Gastrocnemius medialis (tissue), 4 donors: Measurements from ENCODE around the gene SOCS3. TPM values are rescaled to one million over a fixed set of nuclear protein-coding genes. Genes with fewer than 3 reads are reported as not detected.

Experiments used
- ATAC-seq, 2 donors: fragments of 150-250 bp; one replicate each; pipeline ENCODE4 v1.9.1; 2016
- DNase-seq, 2 donors: peaks; one replicate each; pipeline ENCODE4 v3.0.0-alpha.2; 2019
- H3K27ac ChIP-seq, 4 donors: fragments of 200-600 bp; sonication (generic); 1 replicate in 1 of 4; 2 replicates in 3 of 4; pipeline ENCODE4 v1.5.1; 2016 to 2018; ENCODE audit warnings: mild to moderate bottlenecking in 2 of 4, moderate library complexity in 1 of 4
- H3K27me3 ChIP-seq, 3 donors: fragments of 200-600 bp; sonication (generic) in 2 of 3; 1 replicate in 1 of 3; 2 replicates in 2 of 3; pipeline versions ENCODE4 v1.5.1 to v1.6.0; 2016 to 2019; ENCODE audit warnings: mild to moderate bottlenecking in 1 of 3, moderate library complexity in 1 of 3
- H3K36me3 ChIP-seq, 2 donors: fragments of 200-600 bp; sonication (generic) in 1 of 2; one replicate each; pipeline ENCODE4 v1.5.1; 2017 to 2018
- H3K4me1 ChIP-seq, 2 donors: fragments of 200-600 bp; sonication (generic) in 1 of 2; one replicate each; pipeline ENCODE4 v1.5.1; 2016 to 2017; ENCODE audit warnings: mild to moderate bottlenecking in 2 of 2
- H3K4me3 ChIP-seq, 4 donors: fragments of 200-600 bp; sonication (generic) in 3 of 4; 1 replicate in 1 of 4; 2 replicates in 3 of 4; pipeline ENCODE4 v1.5.1; 2016 to 2019; ENCODE audit warnings: mild to moderate bottlenecking in 2 of 4
- H3K9me3 ChIP-seq, 3 donors: fragments of 200-600 bp; sonication (generic) in 2 of 3; 1 replicate in 1 of 3; 2 replicates in 2 of 3; pipeline ENCODE4 v1.5.1; 2016 to 2019
- POLR2A ChIP-seq, 2 donors: fragments of 450-650 bp; IDR thresholded peaks; one replicate each; pipeline ENCODE4 v1.6.1; 2017; ENCODE audit warnings: antibody characterized with exemption in 2 of 2, mild to moderate bottlenecking in 2 of 2, moderate library complexity in 2 of 2
- in situ Hi-C, 4 donors: fragments of 200-750 bp; cut with MboI; loops; one replicate each; pipeline versions ENCODE4 v1.15.0 to v1.8.0; 2017; ENCODE audit warnings: low sequenced_read_pairs in 4 of 4
- intact Hi-C: fragments of 100-400 bp; cut with DNase I; formaldehyde crosslinking; loops from one replicate; pipeline ENCODE4 v1.15.1; 2023; ENCODE audit warnings: low total_unique reads
- total RNA-seq, 4 donors: library from RNA; depleted of rRNA; stranded (reverse); fragments of >200 nt; gene quantifications; one replicate each; pipeline versions ENCODE4 v1.1.0 to v1.2.3, GENCODE V29; 2016
- TF ChIP-seq, protein P1 (sequence below), 5 experiments: fragments of 450-650 bp in 3 of 5; fragments of 200-600 bp in 2 of 5; sonication (generic) in 2 of 5; IDR thresholded peaks in 4 of 5; conservative IDR thresholded peaks in 1 of 5; 1 replicate in 4 of 5; 2 replicates in 1 of 5; pipeline ENCODE4 v1.5.1; 2016 to 2019; ENCODE audit warnings: antibody characterized with exemption in 5 of 5, mild to moderate bottlenecking in 3 of 5, moderate library complexity in 3 of 5

SOCS3 gene
- total RNA-seq, 4 donors from 2014 or later = 4.5 to 44.2 (median 16.4) TPM

DNA sequence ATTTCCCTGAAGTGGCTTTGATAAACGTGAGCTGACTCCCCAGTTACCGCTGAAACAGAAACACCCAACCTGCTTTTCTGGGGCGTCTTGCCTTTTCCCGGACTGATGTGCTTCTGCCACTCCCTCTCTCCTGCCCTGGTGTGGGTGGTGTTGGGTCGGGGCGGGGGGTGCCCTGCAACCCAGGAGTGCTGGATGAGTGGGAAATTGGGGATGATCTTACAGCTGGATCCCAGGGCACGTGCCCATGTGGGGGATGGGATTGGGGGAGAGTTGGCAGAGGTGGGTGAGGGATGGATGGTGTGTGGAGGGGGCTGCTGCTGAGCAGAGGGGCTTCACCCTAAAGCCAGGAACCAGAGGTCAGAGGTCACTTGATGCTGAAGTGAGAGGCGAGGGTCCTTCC, 47.0 kb upstream of the SOCS3 start:
- no peak for ATAC-seq
- DNase-seq = no peak
- intact Hi-C loops (no loop called here), in situ Hi-C loops (no loop called here)
- peak overlapping the region in 3 of 4 donors; percentile 74 to 98 (median 95) for H3K27ac ChIP-seq
- no peak overlapping the region for H3K4me3 ChIP-seq
- H3K27me3 ChIP-seq = no peaks in the 10 kb centered on the region
- H3K4me1 ChIP-seq = peaks cover 57 to 58% of the 10 kb centered on the region in 2 donors
- peaks cover 0 to 30% of the 10 kb centered on the region in 2 donors for H3K36me3 ChIP-seq
- TF ChIP-seq, protein P1, sequence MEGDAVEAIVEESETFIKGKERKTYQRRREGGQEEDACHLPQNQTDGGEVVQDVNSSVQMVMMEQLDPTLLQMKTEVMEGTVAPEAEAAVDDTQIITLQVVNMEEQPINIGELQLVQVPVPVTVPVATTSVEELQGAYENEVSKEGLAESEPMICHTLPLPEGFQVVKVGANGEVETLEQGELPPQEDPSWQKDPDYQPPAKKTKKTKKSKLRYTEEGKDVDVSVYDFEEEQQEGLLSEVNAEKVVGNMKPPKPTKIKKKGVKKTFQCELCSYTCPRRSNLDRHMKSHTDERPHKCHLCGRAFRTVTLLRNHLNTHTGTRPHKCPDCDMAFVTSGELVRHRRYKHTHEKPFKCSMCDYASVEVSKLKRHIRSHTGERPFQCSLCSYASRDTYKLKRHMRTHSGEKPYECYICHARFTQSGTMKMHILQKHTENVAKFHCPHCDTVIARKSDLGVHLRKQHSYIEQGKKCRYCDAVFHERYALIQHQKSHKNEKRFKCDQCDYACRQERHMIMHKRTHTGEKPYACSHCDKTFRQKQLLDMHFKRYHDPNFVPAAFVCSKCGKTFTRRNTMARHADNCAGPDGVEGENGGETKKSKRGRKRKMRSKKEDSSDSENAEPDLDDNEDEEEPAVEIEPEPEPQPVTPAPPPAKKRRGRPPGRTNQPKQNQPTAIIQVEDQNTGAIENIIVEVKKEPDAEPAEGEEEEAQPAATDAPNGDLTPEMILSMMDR (IDR thresholded peaks at IDR 0.05 in 4 of 5, conservative IDR thresholded peaks at IDR 0.05 in 1 of 5) = no peak
- TF ChIP-seq POLR2A (IDR thresholded peaks at IDR 0.05) = no peak
- H3K9me3 ChIP-seq = no peaks in the 10 kb centered on the region

DNA sequence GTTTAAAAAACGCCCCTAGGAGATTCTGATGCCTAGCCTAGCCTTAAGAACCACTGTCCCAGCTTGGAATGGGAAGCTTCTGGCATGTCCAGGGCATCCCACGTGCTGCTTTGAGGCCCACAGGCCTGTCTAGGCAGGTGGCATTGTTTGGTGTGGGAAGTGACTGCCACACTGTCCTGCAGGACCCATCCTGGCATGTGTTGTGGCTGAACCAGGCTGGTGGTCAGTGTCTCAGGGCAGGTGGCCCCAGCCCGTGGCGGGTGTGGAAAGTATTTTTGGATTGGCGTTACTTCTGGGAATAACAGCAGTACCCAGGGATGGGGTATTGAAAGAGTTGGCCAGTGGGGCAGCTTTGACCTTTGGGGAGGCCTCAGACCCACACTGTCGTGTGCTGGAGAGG, 46.5 kb upstream of the SOCS3 start:
- H3K27ac ChIP-seq = peak overlapping the region in 2 of 4 donors; percentile 74 to 95
- TF ChIP-seq, protein P1 (IDR thresholded peaks at IDR 0.05 in 4 of 5, conservative IDR thresholded peaks at IDR 0.05 in 1 of 5) = no peak
- no peak for TF ChIP-seq POLR2A (IDR thresholded peaks at IDR 0.05)
- no peaks in the 10 kb centered on the region for H3K9me3 ChIP-seq
- peaks cover 52 to 53% of the 10 kb centered on the region in 2 donors for H3K4me1 ChIP-seq
- in situ Hi-C loops (no loop called here), intact Hi-C loops (no loop called here)
- H3K27me3 ChIP-seq = no peaks in the 10 kb centered on the region
- DNase-seq = no peak
- peaks cover 0 to 35% of the 10 kb centered on the region in 2 donors for H3K36me3 ChIP-seq
- ATAC-seq = no peak
- no peak overlapping the region for H3K4me3 ChIP-seq

- TF ChIP-seq, protein P1 (IDR thresholded peaks at IDR 0.05 in 4 of 5, conservative IDR thresholded peaks at IDR 0.05 in 1 of 5) = no peak
- no peak for TF ChIP-seq POLR2A (IDR thresholded peaks at IDR 0.05)
- DNase-seq = no peak
- Histone ChIP-seq H3K27ac (no peak overlapping the region), H3K27me3 (no peaks in the 10 kb centered on the region), H3K4me3 (no peak overlapping the region), H3K9me3 (no peaks in the 10 kb centered on the region), H3K36me3 (peaks cover 0 to 60% of the 10 kb centered on the region in 2 donors), H3K4me1 (peaks cover 31 to 39% of the 10 kb centered on the region in 2 donors)
- no peak for ATAC-seq
- intact Hi-C loops = no loop called here
- in situ Hi-C loops = no loop called here
Measured at GRCh38 chr17:78403822-78404221, 43.9 kb upstream of the SOCS3 start.

DNA sequence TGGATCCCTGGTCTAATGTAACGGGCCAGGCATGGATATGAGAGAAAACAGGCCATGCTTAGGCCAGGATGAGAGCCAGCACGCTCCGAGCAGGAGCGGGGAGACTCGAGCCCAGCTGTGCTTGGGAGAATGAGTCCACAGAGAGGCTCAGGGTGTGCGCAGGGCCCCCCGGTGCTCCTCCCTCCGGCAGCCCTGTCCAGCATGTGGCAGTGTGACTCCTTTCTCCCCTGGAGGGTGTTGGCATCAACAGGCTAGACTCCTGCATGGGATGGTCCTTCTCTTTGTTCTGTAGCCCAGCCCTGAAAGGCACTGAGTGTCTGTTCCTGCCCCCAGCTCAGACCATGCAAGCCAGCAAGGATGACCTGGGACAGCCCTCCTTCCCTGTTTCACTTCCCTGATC, 42.0 kb upstream of the SOCS3 start:
- peaks cover 0 to 66% of the 10 kb centered on the region in 2 donors for H3K36me3 ChIP-seq
- H3K27me3 ChIP-seq = no peaks in the 10 kb centered on the region
- no peak overlapping the region for H3K4me3 ChIP-seq
- no peaks in the 10 kb centered on the region for H3K9me3 ChIP-seq
- ATAC-seq = no peak
- in situ Hi-C loops = no loop called here
- H3K27ac ChIP-seq = no peak overlapping the region
- peaks cover 31 to 37% of the 10 kb centered on the region in 2 donors for H3K4me1 ChIP-seq
- TF ChIP-seq POLR2A (IDR thresholded peaks at IDR 0.05) = no peak
- TF ChIP-seq, protein P1 (IDR thresholded peaks at IDR 0.05 in 4 of 5, conservative IDR thresholded peaks at IDR 0.05 in 1 of 5) = no peak
- intact Hi-C loops = no loop called here
- DNase-seq = no peak

- H3K4me1 ChIP-seq = peaks cover 34 to 37% of the 10 kb centered on the region in 2 donors
- H3K27ac ChIP-seq = no peak overlapping the region
- in situ Hi-C loops = no loop called here
- DNase-seq (no peak), ATAC-seq (no peak)
- no peak overlapping the region for H3K4me3 ChIP-seq
- intact Hi-C loops = no loop called here
- H3K27me3 ChIP-seq = no peaks in the 10 kb centered on the region
- TF ChIP-seq POLR2A (IDR thresholded peaks at IDR 0.05) = no peak
- TF ChIP-seq, protein P1 (IDR thresholded peaks at IDR 0.05 in 4 of 5, conservative IDR thresholded peaks at IDR 0.05 in 1 of 5) = no peak
- peaks cover 0 to 63% of the 10 kb centered on the region in 2 donors for H3K36me3 ChIP-seq
- no peaks in the 10 kb centered on the region for H3K9me3 ChIP-seq
Measured at GRCh38 chr17:78401246-78401645, 41.4 kb upstream of the SOCS3 start.
